NCI-H226 (cell line): ENCODE results near the gene FBP1.
A peak's percentile ranks its signal among the peaks of the same experiment; 100 is the strongest.
"Not testable (repeated sequence)": the region's sequence is repeated elsewhere in the genome, so short reads cannot be mapped to it uniquely, and the experiment has no call there.

Source experiments
- DNase-seq: peaks from one replicate; pipeline ENCODE4 v3.0.0-alpha.2; 2015

The FBP1 gene

DNA sequence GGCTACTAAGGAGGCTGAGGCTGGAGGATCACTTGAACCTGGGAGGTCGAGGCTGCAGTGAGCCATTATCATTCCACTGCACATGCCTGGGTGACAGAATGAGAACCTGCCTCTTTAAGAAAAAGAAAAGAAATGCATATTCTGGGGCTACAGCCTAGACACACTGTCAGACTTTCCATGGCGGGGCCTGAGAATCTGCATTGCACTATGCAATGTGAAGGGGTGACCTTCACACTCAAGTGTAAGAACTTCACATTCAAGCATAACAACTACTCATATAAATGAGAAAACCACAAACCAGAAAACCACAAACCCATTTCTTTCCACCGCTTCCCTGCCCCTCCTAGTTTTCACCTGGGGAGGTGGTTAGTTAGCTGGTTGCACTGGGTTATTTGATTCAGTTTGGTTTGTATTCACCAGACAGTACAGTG lies 27.7 kb downstream of the FBP1 start:
- no peak for DNase-seq

DNA sequence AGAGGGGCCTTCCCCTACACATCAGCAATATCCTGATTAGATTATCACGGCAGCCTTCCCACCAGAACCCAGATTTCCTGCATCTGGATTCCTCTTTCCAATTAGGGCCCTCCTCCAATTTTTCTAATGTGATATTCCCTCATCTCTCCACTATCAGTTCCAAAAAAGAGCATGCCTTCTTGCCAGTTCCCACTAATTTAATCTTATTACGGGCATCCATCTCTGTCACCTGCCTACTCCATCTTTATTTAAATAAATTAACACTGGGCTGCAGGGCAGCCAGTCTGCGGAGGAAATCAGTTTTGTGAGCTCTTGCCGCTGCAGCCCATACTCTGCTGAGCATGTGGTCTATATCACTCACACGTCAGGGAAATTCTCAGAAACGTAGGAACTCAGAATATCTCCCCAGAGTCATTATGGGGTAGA lies 29.1 kb downstream of the FBP1 start:
- DNase-seq: no peak

DNA sequence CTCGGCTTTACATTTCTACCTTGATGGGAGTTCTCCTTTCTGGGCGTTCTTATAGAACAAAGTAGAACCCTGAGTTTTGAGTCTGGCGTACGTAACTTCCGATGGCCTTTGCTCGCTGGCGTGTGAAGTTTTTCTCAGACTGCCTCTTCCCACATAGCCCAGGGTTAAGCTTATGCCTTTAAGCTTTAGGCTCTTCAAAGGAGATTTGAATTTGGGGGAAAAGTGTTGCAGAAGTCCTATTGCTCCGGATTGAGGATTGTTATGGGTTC lies 32.0 kb downstream of the FBP1 start:
- no peak for DNase-seq

DNA sequence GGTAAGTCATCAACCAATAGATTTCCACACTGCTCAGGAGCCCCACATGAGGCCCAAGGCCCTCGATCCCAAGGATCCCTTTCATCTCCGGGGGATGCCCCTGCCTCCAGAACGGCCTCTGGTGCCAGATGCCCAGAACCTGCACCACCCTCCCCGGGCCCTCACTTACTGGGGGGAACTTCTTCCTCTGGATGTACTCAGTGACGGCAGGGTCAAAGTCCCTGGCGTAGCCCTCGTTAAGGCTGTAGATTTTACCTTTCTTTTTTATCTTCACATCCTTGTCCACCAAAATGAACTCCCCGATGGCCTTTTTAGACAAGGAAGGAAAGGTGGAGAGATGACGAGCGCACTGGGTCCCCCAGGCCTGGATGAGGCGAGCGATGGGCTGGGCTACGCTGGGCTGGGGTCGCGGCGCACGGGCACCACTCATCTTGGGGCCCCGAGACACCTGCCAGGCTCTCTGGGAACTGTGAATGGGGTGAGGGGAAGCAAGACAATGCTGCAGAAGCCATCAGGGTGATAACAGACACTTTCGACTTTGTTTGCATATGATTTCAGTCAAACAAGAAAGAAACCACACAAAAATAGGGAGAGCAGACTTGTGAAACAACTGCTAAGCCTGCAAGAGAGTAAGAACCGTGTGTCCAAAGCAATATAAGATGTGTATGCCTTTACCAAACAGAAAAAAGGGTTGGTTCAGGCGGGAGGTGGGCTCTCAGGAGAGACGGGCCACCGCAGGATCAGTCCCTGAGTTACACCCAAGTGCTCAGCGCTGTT lies 32.5 kb downstream of the FBP1 start:
- DNase-seq: no peak

DNA sequence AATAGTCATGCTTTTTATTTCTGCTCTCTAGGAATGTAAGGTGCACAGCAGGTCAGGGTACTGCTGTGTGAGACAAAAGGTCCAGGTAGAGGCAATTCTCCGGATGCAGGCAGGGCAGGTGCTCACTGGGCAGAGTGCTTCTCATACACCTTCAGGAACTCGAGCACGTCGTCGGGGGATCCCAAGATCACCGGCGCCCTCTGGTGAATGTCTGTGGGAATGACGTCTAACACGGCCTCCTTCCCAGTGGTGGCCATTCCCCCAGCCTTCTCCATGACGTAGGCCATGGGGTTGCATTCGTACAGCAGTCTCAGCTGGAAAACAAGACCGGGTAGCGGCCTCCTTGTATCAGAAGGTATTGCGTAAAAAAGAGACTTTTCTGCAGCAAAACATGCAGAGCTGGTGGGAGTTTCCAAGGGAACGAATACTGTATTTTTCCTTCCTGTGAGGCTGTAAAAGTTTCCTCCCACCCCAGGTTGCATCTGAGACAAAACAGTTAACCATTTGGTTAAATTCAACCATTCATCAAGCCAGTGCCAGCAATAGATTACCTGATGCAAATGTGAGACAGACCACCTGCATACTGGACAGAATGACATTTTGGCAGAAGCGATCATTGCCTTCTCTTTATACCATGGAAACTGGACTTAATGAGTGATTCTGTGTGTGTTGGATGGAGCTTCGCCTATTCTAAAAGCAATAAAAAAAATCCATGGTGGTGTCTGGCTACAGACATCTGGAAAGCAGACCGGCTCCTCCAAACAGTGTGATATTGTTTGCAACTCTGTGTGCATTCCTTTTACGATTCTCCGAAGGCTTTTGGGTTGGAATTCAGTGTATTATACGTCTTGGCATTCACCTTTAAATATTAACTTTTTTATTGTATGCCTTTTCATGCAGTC lies 35.8 kb downstream of the FBP1 start:
- peak; percentile 56 for DNase-seq

DNA sequence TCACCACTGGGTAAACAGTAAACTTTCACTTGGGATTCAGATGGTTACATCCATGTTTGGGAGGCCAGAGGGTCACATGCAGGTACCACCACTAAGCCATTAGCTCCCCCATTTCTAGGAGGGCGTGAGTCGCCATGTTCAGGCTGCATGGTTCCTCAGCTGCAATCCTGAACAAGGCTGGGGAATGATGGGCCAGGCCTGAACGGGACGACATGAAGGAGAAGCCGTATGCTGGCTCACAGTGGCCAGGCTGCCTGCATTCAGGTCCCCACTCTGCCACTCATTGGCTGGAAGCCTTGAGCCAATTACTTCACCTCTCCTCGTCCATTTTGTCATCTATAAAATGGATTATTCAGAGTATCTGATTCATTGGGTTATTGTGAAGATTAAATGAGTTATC lies 36.7 kb downstream of the FBP1 start:
- no peak for DNase-seq

DNA sequence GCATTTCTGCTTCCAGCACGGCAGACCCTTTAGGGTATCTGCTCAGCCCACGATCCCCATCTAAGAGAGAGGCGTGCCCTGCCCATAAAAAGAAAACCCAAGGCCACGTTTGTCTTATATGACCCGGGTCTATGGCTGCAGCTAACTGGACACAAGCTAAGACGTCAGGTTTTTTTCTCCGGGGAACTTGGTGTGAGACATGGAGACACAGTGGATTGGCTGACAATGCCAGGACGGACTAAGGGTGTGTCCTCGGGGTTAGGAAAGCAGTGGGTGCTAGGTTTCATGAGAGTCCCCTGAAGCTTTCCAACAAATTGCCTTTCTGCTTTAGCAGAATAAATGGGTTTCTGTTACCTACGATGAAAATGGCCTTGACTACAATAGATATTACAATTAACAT lies 38.6 kb downstream of the FBP1 start:
- no peak for DNase-seq

DNA sequence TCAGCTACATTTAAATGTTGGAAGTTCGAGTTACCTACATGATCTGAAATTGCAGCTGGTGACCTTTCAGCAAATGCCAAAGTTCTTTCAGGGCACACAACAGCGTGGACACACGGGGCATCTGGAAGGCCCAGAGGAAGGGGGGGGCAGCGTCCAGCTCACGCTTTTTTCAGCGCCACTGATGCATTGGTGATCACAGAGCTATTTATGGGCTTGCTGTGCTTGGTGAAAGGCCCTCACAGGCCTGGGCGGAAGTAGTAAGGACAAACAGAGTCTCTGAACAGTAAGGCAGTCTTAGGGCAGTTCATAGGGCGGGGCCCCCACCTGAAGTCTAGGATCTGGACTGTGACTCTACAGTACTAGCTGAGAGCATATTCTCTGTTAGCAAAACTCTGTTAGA lies 39.1 kb downstream of the FBP1 start:
- no peak for DNase-seq

DNA sequence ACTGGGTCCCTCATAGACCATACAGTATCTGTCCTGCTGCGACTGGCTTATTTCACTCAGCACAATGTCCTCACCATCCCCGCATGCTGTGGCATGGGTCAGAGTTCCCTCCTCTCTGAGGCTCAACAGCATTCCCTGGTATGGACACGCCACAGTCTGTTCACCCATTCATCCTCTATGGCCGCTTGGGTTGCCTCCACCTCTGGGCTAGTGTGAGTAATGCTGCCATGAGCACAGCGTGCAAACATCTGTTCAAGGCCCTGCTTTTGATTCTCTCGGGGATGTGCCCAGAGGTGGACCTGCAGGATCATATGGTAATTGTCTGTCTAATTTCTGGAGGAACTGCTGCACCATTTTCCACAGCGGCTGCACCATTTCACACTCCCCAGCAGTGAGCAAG lies 40.2 kb downstream of the FBP1 start:
- no peak for DNase-seq

DNA sequence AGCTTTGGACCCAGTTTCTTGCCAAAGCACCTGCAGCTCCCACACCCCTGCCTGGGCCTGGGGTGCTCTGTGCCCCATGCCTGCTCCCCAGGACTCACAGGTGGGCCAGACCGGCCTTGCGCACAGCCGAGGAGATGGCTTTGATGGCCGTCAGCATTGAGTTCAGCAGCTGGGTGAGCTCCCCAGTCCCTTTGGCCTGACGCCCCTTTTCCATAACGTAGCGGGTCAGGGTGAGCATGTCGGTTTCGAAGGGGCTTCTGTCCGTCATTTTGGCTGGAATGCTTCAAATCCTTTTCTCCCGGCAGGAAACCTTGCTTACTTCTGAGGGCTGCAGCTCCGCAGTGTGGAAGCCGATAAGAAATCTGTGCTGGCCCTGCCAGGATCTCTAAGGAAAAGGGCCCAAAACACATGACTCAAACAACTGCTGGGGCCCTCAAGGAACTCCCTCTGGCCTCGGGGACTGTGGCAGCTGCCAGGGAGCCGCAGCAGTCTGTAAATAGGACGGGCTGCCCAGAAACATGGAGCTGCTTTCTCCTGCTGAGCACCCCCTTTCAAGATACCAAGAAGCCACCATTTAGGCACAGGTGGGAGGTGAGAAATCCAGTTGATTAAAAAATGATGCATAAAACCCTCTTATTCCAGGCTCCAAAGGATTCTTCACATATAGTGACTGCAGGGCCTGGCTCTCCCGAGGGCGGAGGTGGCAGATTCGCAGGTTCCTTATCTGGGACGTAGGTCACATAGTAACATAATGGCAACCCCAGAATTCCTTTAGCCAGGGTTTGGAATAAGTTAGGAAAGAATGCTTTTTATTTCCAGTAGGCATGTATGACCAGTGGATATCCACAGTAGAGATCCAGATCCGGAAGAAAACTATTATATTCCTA lies 45.6 kb downstream of the FBP1 start, which contains the start of gene FBP2:
Gene FBP2, minus strand, starts transcription at position 366 of the 887 bp plus-strand sequence. Its CDS starts 98 bp downstream, at position 268.
- no peak for DNase-seq

DNA sequence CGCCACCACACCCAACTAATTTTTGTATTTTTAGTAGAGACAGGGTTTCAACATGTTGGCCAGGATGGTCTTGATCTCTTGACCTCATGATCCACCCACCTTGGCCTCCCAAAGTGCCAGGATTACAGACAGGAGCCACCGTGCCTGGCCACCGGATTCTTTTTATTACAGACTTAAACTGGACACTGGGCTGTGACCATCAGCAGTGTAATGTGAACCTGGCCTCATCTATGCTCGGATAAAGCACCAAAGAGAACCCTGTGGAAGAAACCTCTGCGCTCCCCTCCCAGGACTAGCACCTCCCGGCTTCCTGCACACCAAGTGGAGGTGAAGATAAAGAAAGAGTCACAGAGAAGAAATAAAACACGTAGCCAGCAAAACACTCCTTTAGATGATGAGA lies 46.6 kb downstream of the FBP1 start:
- not testable (repeated sequence) for DNase-seq

DNA sequence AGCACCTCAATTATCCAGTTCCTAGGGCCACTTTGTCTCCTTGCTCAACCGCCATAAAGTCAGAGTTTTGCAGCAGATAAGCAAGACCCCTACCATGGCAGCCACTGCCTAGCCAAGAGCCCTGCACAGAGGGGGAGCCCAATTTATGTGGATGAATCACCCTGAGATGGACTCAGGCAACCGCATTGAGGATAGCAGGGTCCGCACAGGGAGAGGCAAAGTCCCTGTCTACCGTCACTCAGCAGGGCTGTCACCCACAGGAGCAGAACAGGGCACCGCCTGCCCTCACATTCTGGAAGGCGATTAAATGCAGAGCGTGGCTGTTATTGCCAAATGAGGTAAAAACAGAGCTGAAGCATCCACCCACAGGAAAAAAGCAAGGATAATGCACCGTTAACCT lies 47.4 kb downstream of the FBP1 start:
- no peak for DNase-seq

DNA sequence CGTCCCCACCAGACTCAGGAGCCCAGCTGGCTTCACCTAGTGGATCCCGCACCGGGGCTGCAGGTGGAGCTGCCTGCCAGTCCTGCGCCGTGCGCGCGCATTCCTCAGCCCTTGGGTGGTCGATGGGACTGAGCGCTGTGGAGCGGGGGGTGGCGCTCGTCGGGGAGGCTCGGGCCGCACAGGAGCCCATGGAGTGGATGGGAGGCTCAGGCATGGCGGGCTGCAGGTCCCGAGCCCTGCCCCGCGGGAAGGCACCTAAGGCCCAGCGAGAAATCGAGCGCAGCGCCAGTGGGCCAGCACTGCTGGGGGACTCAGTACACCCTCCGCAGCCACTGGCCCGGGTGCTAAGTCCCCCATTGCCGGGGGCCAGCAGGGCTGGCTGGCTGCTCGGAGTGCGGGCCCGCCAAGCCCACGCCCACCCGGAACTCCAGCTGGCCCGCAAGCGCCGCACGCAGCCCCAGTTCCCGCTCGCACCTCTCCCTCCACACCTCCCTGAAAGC lies 48.2 kb downstream of the FBP1 start:
- not testable (repeated sequence) for DNase-seq

DNA sequence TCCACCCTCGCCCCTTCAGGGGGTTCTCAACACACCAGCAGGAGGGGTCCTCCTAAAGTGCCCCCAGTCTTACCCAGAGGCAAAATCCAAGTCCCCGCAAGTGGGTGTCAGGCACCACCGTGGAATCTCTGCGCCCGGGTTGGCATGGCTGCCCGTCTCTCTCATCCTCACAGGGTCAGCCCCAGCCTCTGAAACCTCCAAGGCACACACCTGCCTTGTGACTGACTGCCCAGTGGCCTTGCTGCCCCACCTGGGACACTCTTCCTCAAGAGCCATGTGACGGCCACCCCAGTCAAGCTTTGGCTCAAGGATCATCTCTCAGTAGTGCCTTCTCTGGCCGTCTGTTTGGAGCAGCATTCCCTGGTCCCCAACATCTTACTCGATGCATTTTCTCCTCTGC lies 50.6 kb downstream of the FBP1 start:
- no peak for DNase-seq

DNA sequence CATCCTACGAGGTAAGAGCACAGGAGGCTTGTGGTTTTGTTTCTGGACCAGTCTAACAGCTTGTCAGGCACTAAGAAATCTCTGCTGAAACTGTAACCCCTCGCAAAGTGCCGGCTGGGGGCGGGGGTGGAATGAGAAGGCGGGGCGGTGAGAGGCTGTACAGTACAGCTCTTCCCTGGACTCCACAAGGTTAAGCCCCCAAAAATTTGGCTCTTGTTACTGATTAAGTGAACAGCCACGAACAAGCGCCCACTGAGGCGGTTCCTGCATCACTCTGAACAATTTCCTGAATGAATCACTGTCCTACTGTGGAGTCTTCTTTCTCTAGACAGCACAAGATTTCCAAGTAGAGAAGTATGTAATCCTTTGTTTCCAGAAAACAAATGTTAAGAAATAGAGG lies 52.5 kb downstream of the FBP1 start:
- DNase-seq: peak; percentile 28

DNA sequence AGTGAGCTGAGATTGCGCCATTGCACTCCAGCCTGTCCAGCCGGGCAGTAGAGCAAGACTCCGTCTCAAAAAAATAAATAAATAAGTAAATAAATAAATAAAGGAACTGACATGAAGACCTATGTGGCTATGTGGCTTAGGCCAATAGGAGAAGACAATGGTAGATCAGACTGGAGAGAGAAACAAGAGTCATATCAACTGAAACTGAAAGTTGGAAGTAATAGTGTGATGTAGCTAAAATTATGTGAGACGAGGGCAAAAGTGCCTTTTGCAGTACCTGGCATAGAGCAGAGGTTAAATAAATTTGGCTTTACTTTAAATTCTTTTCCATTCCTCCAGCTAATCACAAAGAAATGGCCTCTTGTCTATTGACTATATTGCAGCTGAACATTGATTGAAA lies 53.0 kb downstream of the FBP1 start:
- no peak for DNase-seq

DNA sequence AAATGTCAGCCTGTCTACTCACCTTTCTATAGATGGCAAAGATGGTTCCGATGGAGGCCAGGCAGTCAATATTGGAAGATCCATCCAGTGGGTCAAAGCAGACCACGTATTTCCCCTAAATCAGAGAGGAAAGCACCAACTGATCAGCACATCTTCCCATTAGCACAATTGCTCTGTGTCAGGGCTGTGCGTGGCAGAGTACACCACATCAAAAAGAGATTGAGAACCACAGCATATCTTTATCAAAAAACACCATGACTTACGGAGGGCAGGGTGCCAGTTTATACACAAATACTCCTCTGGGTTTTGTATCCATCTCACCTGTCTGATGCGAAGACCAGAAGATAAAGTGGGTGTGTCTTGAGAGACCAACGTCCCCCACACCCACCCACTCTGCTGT lies 54.8 kb downstream of the FBP1 start:
- DNase-seq: no peak

DNA sequence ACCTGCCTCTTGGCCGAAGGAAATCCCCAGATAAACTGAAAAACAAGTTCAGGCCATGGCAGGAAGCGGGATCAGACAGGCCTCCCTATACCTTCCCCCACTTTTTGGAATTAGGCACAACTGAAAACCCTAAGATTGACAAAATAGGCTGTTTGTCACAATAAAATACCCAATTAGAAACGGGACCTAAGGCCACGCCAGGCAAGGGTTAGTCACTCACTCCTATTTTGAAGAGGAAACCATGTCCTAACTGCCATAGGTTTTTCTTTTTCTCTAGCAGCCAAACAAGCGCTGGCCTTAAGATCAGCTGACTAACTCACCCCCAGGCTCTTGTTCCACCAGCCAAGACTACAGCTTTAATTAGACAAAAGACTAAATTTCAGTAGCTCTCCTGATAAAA lies 57.6 kb downstream of the FBP1 start:
- DNase-seq: no peak

DNA sequence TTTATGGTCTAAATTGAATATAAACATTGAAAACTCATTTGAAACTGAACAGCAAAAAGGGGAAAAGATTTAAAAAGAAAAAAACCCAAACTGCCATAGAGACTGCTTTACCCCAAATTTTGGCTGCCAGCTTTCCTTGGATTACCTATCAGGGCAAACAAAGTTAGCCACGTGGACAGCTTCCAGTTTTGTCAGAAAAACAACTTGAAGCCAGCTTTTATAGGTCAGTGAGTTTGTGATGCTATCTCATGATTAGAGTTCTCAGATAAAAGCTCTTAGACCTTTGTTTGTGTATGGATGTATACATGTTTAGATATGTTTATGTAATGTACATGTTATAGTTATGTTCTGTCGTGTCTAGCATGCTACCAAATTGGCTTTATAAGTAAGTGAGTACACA lies 61.7 kb downstream of the FBP1 start:
- DNase-seq: no peak

DNA sequence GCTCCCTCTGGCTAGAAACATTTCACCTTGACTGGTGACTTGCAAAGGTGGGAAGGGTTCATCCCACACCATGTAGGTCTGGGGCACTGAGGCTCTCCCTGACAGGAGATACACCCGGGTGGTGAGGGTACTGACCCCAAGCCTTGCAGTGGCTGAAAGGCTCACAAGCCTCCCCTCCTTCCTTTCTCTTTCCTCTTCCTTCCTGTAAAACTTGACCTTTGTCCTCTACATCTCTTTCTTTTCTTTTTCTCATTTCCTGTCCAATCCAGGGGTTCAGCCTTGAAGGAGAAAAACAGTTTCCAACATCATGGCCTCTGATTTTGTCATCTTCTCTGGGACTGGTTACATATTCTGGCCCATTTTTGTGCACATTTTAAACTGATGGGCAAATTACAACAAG lies 62.3 kb downstream of the FBP1 start:
- DNase-seq: no peak

DNA sequence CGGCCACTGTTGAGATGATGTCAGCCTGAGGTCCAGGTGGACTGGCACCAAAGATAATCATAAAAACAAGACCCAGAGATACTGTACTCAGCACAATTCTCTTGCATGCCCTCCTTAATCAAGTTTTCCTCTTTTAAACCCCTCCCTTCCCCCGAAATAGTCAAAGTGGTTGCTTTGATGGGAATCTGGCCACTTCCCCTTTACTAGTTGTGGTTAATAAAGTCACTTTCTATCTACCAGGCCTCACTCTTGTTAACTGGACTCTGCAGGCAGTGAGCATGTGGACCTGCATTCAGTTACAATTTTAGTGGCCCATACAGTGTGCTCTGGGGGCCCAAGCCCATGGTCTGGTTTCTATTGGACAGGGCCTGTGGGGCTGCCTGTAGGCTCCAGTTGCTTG lies 63.2 kb downstream of the FBP1 start:
- DNase-seq: no peak

DNA sequence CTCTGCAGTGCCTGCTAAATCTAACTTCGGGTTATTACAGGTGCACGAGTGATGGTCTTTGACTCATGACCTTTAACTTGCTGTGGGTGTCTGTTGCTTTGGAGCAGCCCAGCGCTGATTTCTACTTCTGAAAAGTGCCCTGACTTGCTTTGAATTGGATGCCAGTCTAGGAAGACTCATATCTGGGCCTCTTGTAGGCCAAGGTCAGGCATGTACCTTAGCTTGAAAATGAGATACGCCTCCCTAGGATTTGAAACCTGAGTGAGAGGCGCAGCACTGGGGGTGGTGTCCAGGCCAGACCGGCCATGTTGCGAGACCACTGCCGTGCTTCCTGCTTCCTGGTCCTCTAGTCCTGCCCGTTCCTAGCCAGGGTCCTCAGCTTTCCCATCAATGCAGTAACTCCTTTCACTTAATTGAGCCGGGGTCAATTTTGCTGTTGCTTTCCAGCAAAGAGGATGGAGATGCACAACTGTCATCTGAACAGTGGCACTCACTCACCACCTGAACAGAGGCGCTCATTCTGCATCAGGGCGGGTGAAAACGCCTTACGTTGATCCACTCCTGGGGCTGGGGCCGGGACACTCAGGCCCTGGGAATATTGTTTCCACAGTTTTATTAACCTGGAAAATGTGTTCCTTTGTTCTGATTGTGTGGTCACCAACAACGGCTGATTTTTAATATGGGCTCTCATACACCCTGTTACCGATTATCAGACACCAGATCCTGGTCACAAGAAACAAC lies 70.2 kb downstream of the FBP1 start:
- no peak for DNase-seq
